ENCODE results near the gene PCDHA13. TPM values are rescaled to one million over a fixed set of nuclear protein-coding genes. Genes with fewer than 3 reads are reported as not detected.

PCDHA13 gene, protein sequence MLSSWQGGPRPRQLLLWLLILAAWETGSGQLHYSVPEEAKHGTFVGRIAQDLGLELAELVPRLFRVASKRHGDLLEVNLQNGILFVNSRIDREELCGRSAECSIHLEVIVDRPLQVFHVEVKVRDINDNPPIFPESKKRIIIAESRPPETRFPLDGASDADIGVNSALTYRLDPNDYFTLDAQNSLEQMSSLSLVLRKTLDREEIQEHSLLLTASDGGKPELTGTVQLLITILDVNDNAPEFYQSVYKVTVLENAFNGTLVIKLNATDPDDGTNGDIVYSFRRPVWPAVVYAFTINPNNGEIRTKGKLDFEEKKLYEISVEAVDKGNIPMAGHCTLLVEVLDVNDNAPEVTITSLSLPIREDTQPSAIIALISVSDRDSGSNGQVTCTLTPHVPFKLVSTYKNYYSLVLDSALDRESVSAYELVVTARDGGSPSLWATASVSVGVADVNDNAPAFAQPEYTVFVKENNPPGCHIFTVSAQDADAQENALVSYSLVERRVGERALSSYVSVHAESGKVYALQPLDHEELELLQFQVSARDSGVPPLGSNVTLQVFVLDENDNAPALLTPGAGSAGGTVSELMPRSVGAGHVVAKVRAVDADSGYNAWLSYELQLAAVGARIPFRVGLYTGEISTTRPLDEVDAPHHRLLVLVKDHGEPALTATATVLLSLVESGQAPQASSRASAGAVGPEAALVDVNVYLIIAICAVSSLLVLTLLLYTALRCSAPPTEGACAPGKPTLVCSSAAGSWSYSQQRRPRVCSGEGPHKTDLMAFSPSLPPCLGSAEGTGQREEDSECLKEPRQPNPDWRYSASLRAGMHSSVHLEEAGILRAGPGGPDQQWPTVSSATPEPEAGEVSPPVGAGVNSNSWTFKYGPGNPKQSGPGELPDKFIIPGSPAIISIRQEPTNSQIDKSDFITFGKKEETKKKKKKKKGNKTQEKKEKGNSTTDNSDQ
- 0.06 to 0.09 TPM in 2 of 5 replicates, not detected in the others for total RNA-seq (2022; extraction: Qiagen RNA extraction; ENCODE audit: low read depth)

DNA sequence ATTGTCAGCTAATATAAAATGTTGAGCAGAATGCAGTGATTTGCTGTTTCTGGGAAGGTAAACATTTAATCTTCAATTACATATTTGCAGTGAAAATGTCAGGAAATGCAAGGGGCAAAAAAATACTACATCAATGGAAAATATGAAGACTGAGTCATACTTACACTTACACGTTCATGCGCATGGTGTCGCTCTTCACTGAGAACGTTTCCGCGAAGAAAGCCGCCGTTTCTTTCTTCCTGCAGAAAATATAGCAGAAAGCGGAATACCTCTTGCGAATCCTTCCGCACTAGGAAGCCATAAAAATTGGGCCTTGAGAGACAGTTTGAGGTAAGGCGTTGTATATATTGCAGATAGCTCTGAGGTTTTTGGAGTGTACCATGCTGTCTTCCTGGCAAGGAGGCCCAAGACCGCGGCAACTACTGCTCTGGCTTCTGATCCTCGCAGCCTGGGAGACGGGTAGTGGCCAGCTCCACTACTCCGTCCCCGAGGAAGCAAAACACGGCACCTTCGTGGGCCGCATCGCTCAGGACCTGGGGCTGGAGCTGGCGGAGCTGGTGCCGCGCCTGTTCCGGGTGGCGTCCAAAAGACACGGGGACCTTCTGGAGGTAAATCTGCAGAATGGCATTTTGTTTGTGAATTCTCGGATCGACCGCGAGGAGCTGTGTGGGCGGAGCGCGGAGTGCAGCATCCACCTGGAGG, at the start of gene PCDHA13:
Gene PCDHA13 (plus strand): TSS at position 236 of the 702 bp plus-strand sequence. CDS start 145 bp downstream, at position 381.

DNA sequence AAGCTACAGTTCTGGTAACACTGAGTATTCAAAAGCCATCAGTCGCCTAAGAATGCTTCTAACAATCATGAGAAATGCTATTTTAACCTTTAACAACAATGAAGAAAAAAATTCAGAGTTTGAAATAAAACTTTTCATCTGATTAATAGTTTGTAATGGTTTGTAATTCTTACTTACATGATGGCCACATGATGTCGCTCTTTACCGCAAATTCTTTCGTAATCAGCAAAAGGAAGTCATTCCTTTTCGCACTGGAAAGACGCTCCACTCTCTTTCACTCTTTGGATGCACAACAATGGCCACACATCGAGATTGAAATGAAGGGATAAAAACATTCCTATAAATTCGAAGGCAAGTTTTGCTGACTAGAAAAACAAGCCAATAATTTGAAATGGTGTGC, 47.9 kb upstream of the PCDHA13 start, which contains the start of gene PCDHA7:
Gene PCDHA7 (plus strand): TSS at position 277 of the 400 bp plus-strand sequence. CDS start 115 bp downstream, at position 392.

DNA sequence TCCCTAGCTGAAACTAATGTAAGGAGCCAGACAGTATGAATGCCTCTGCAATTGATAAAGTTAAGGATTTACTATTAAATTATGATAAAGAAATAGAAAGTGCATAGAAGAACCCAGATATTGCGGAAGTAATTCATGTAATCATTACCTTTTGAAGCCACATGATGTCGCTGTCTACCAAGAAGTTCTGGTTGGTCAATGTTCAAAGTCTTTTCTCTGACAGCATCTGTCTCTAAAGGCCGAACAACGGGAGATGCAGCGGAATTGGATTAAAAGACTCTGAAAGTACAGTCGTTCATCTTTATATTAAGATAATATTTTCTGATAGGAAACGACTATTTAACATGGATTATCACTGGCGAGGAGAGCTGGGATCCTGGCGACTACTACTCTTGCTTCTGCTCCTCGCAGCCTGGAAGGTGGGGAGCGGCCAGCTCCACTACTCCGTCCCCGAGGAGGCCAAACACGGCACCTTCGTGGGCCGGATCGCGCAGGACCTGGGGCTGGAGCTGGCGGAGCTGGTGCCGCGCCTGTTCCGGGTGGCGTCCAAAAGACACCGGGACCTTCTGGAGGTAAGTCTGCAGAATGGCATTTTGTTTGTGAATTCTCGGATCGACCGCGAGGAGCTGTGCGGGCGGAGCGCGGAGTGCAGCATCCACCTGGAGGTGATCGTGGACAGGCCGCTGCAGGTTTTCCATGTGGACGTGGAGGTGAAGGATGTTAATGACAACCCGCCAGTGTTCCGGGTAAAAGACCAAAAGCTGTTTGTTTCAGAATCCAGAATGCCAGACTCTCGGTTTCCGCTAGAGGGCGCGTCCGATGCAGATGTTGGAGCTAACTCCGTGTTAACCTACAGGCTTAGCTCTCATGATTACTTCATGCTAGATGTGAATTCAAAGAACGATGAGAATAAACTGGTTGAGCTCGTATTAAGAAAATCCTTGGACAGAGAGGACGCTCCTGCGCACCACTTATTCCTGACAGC, 40.7 kb upstream of the PCDHA13 start, which contains the start of gene PCDHA8:
Gene PCDHA8 (plus strand): TSS at position 210 of the 985 bp plus-strand sequence. CDS start 135 bp downstream, at position 345.

DNA sequence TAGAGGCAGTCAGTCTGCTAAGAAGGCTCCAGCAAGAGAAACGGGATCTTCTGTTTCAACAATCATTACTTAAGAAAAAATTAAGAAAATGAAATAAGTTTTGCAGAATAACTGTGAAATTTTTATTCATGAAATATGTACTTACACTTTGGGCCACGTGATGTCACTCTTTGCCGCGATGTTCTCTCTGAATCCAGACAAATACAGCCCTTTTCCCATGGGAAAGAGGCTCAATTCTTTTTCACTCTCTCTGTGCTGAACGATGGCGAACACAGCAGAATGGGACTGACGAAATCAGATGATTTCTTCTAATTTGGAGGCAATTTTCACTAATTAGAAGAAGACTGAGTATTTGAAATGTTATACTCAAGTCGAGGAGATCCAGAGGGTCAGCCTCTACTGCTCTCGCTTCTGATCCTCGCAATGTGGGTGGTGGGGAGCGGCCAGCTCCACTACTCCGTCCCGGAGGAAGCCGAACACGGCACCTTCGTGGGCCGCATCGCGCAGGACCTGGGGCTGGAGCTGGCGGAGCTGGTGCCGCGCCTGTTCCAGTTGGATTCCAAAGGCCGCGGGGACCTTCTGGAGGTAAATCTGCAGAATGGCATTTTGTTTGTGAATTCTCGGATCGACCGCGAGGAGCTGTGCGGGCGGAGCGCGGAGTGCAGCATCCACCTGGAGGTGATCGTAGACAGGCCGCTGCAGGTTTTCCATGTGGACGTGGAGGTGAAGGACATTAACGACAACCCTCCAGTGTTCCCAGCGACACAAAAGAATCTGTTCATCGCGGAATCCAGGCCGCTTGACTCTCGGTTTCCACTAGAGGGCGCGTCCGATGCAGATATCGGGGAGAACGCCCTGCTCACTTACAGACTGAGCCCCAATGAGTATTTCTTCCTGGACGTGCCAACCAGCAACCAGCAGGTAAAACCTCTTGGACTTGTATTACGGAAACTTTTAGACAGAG, 33.5 kb upstream of the PCDHA13 start, which contains the start of gene PCDHA9:
Gene PCDHA9 (plus strand): TSS at position 244 of the 964 bp plus-strand sequence. CDS start 114 bp downstream, at position 358.

DNA sequence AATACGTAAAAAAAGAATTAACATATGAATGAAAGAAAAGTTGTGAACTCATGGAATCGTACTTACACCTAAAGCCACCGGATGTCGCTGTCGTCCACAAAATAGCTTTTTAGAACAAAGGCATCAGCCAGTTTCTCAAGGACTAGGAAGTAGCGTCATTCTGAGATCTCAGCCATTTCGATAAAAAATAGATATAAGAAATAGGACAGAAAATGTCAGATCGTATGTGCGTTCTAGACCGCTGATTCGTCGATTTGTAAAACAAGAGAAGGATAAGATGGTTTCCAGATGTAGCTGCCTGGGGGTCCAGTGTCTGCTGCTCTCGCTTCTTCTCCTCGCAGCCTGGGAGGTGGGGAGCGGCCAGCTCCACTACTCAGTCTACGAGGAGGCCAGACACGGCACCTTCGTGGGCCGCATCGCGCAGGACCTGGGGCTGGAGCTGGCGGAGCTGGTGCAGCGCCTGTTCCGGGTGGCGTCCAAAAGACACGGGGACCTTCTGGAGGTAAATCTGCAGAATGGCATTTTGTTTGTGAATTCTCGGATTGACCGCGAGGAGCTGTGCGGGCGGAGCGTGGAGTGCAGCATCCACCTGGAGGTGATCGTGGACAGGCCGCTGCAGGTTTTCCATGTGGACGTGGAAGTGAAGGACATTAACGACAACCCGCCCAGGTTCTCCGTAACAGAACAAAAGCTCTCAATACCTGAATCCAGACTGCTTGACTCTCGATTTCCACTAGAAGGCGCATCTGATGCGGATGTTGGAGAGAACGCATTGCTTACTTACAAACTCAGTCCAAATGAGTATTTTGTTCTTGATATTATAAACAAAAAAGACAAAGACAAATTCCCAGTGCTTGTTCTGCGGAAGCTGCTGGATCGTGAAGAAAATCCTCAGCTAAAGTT, 25.9 kb upstream of the PCDHA13 start, which contains the start of gene PCDHA10:
Gene PCDHA10 (plus strand): TSS at position 126 of the 903 bp plus-strand sequence. CDS start 152 bp downstream, at position 278.

DNA sequence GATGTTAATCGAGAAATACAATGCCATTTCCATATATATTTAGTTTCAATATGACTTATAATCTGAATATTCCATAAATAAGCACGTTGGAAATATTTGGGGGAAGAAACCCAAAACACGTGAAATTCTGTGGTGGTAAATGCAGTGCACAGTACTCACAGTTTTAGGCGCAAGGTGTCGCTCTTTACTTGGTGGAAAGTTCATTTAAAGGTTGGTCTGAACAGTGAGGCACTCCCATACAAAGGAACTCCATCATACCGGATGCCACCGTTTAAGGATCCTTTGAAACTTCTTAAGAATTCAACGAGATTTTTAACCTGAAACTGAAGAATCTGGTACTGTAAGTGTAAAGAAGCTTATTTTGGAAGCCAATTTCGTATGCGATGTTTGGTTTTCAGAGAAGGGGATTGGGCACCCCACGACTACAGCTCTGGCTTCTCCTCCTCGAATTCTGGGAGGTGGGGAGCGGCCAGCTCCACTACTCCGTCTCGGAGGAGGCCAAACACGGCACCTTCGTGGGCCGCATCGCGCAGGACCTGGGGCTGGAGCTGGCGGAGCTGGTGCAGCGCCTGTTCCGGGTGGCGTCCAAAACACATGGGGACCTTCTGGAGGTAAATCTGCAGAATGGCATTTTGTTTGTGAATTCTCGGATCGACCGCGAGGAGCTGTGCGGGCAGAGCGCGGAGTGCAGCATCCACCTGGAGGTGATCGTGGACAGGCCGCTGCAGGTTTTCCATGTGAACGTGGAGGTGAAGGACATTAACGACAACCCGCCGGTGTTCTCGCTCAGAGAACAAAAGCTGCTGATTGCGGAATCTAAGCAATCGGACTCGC, 13.0 kb upstream of the PCDHA13 start, which contains the start of gene PCDHA11:
Gene PCDHA11 (plus strand): TSS at position 237 of the 834 bp plus-strand sequence. CDS start 147 bp downstream, at position 384.

DNA sequence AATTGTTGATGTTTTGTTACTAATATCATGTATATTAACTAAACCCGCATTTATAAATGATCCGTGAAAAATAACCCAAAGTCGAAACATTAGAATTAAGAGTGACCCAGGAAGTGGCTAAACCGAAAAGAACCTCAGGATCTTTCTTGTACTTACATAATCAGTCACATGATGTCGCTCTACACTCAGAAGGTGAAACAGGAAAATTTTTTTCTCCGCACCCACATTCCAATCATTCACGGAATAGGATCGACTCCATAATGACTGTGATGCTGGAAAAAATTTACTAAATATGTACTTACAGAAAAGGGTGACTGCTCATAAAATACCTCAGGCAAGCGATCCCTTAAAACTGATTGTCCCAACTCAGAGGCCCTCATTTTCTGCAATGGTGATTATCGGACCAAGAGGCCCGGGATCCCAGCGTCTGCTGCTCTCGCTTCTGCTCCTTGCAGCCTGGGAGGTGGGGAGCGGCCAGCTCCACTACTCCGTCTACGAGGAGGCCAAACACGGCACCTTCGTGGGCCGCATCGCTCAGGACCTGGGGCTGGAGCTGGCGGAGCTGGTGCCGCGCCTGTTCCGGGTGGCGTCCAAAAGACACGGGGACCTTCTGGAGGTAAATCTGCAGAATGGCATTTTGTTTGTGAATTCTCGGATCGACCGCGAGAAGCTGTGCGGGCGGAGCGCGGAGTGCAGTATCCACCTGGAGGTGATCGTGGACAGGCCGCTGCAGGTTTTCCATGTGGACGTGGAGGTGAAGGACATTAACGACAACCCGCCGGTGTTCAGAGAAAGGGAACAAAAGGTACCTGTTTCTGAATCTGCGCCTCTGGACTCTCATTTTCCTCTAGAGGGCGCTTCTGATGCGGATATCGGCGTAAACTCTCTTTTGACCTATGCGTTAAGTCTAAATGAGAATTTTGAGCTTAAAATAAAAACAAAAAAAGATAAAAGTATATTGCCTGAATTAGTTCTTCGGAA, 6.5 kb upstream of the PCDHA13 start, which contains the start of gene PCDHA12:
Gene PCDHA12 (plus strand): TSS at position 224 of the 981 bp plus-strand sequence. CDS start 165 bp downstream, at position 389.

DNA sequence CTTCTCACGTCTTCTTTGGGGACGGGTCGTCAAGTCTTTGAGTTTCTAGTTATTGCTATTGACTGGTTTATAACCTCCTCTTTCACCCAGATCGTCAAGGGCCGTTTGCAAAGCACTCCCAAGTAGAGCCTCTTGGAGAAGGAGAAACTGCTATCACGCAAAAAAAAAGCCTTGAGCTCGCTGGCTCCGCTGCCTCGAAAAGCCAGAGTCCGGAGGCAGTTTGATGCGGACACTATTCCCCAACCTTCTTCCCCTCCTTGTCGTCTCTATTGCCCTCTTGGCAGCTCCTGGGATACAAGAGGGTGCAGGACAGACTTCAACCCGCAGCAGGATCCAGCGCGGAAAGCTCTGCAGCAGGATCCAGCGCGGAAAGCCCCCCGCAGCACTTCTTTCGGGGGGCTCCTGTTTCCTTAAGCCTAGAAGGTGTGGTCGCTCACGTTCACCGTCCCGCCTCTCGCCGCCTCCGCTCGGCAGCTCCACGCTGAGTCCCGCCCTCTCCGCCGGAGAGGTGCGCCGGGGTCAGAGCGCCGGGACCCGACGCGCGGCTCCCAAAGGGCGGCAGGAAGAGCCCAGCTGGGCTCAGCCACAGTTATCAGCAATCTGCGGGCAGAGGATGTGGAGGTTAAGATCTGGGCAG, 44.0 kb downstream of the PCDHA13 start, which contains the start of gene PCDHAC1:
Gene PCDHAC1 (plus strand): TSS at position 494 of the 637 bp plus-strand sequence. CDS start 594 bp downstream, outside the sequence.

Other genes with a start within 250 kb of the PCDHA13 start
- gene CD14, start 248.9 kb upstream of the PCDHA13 start, total RNA-seq (2022; extraction: Qiagen RNA extraction; ENCODE audit: low read depth), result 3.2 to 5.6 TPM (median 3.9 TPM) in 5 replicates
- 9.6 to 15.4 TPM (median 14.1 TPM) in 5 replicates for gene TMCO6, start 242.7 kb upstream of the PCDHA13 start, total RNA-seq (2022; extraction: Qiagen RNA extraction; ENCODE audit: low read depth)
- 112 to 142 TPM (median 122 TPM) in 5 replicates for gene NDUFA2, start 234.5 kb upstream of the PCDHA13 start, total RNA-seq (2022; extraction: Qiagen RNA extraction; ENCODE audit: low read depth)
- gene IK, start 234.3 kb upstream of the PCDHA13 start, total RNA-seq (2022; extraction: Qiagen RNA extraction; ENCODE audit: low read depth), result 88.3 to 127 TPM (median 99.7 TPM) in 5 replicates
- 28.6 to 30.9 TPM (median 29.2 TPM) in 5 replicates for gene WDR55, start 217.2 kb upstream of the PCDHA13 start, total RNA-seq (2022; extraction: Qiagen RNA extraction; ENCODE audit: low read depth)
- 0.48 to 0.94 TPM (median 0.73 TPM) in 5 replicates for gene DND1, start 208.5 kb upstream of the PCDHA13 start, total RNA-seq (2022; extraction: Qiagen RNA extraction; ENCODE audit: low read depth)
- gene HARS1, start 190.8 kb upstream of the PCDHA13 start, total RNA-seq (2022; extraction: Qiagen RNA extraction; ENCODE audit: low read depth), result 78.1 to 83.6 TPM (median 79.0 TPM) in 5 replicates
- gene HARS2, start 190.7 kb upstream of the PCDHA13 start, total RNA-seq (2022; extraction: Qiagen RNA extraction; ENCODE audit: low read depth), result 35.4 to 42.8 TPM (median 37.5 TPM) in 5 replicates
- gene ZMAT2, start 181.7 kb upstream of the PCDHA13 start, total RNA-seq (2022; extraction: Qiagen RNA extraction; ENCODE audit: low read depth), result 83.4 to 128 TPM (median 104 TPM) in 5 replicates
- gene PCDHA1, start 96.0 kb upstream of the PCDHA13 start, total RNA-seq (2022; extraction: Qiagen RNA extraction; ENCODE audit: low read depth), result 0.15 to 0.34 TPM (median 0.21 TPM) in 4 of 5 replicates, not detected in the other
- 0.03 to 0.06 TPM in 2 of 5 replicates, not detected in the others for gene PCDHA2, start 87.3 kb upstream of the PCDHA13 start, total RNA-seq (2022; extraction: Qiagen RNA extraction; ENCODE audit: low read depth)
- 0.35 to 1.2 TPM (median 0.85 TPM) in 5 replicates for gene PCDHA3, start 81.1 kb upstream of the PCDHA13 start, total RNA-seq (2022; extraction: Qiagen RNA extraction; ENCODE audit: low read depth)
- gene PCDHA4, start 75.1 kb upstream of the PCDHA13 start, total RNA-seq (2022; extraction: Qiagen RNA extraction; ENCODE audit: low read depth), result 1.3 to 1.7 TPM (median 1.5 TPM) in 5 replicates
- 0.46 to 1.0 TPM (median 0.75 TPM) in 5 replicates for gene PCDHA5, start 60.5 kb upstream of the PCDHA13 start, total RNA-seq (2022; extraction: Qiagen RNA extraction; ENCODE audit: low read depth)
- 0.05 to 0.06 TPM (median 0.05 TPM) in 3 of 5 replicates, not detected in the others for gene PCDHA6, start 54.2 kb upstream of the PCDHA13 start, total RNA-seq (2022; extraction: Qiagen RNA extraction; ENCODE audit: low read depth)
- gene PCDHA7, start 47.9 kb upstream of the PCDHA13 start, total RNA-seq (2022; extraction: Qiagen RNA extraction; ENCODE audit: low read depth), result 0.05 to 0.15 TPM (median 0.11 TPM) in 4 of 5 replicates, not detected in the other
- 0.06 to 0.12 TPM (median 0.09 TPM) in 3 of 5 replicates, not detected in the others for gene PCDHA8, start 40.9 kb upstream of the PCDHA13 start, total RNA-seq (2022; extraction: Qiagen RNA extraction; ENCODE audit: low read depth)
- 0.04 TPM in 1 of 5 replicates, not detected in the others for gene PCDHA9, start 33.7 kb upstream of the PCDHA13 start, total RNA-seq (2022; extraction: Qiagen RNA extraction; ENCODE audit: low read depth)
- gene PCDHA10, start 26.2 kb upstream of the PCDHA13 start, total RNA-seq (2022; extraction: Qiagen RNA extraction; ENCODE audit: low read depth), result 0.01 to 0.05 TPM in 2 of 5 replicates, not detected in the others
- 0.08 to 0.11 TPM (median 0.10 TPM) in 4 of 5 replicates, not detected in the other for gene PCDHA11, start 13.2 kb upstream of the PCDHA13 start, total RNA-seq (2022; extraction: Qiagen RNA extraction; ENCODE audit: low read depth)
- gene PCDHA12, start 6.8 kb upstream of the PCDHA13 start, total RNA-seq (2022; extraction: Qiagen RNA extraction; ENCODE audit: low read depth), result 1.9 to 3.0 TPM (median 2.7 TPM) in 5 replicates
- 1.1 to 1.9 TPM (median 1.3 TPM) in 5 replicates for gene PCDHAC1, start 44.2 kb downstream of the PCDHA13 start, total RNA-seq (2022; extraction: Qiagen RNA extraction; ENCODE audit: low read depth)
- gene PCDHAC2, start 84.4 kb downstream of the PCDHA13 start, total RNA-seq (2022; extraction: Qiagen RNA extraction; ENCODE audit: low read depth), result 2.4 to 6.1 TPM (median 2.8 TPM) in 5 replicates
- gene PCDHB1, start 169.2 kb downstream of the PCDHA13 start, total RNA-seq (2022; extraction: Qiagen RNA extraction; ENCODE audit: low read depth), result not detected in 5 replicates
- 2.3 to 4.1 TPM (median 3.6 TPM) in 5 replicates for gene PCDHB2, start 212.5 kb downstream of the PCDHA13 start, total RNA-seq (2022; extraction: Qiagen RNA extraction; ENCODE audit: low read depth)
- gene PCDHB3, start 218.3 kb downstream of the PCDHA13 start, total RNA-seq (2022; extraction: Qiagen RNA extraction; ENCODE audit: low read depth), result 0.03 to 0.06 TPM in 2 of 5 replicates, not detected in the others
- gene PCDHB4, start 239.7 kb downstream of the PCDHA13 start, total RNA-seq (2022; extraction: Qiagen RNA extraction; ENCODE audit: low read depth), result 0.03 to 0.08 TPM (median 0.05 TPM) in 5 replicates

All from A549 treated with RU486 at 1 μM for 4 hours (cell line).